Retinal pigment epithelial cell (primary cell): ENCODE data around the gene FRMD8.

ENCODE experiments used
- DNase-seq: peaks from one replicate; pipeline ENCODE4 v3.0.0-alpha.2; 2010; ENCODE audit warnings: low read depth
- H3K4me3 ChIP-seq: 2 replicates; pipeline ENCODE4 v1.5.1; 2011; ENCODE audit warnings: mild to moderate bottlenecking, low read length, control low read depth, moderate library complexity
- TF ChIP-seq, protein P1 (sequence below): conservative IDR thresholded peaks from 2 replicates; pipeline ENCODE4 v1.5.1; 2011; ENCODE audit warnings: low read depth, low read length, control low read depth, inconsistent platforms

The FRMD8 gene

DNA sequence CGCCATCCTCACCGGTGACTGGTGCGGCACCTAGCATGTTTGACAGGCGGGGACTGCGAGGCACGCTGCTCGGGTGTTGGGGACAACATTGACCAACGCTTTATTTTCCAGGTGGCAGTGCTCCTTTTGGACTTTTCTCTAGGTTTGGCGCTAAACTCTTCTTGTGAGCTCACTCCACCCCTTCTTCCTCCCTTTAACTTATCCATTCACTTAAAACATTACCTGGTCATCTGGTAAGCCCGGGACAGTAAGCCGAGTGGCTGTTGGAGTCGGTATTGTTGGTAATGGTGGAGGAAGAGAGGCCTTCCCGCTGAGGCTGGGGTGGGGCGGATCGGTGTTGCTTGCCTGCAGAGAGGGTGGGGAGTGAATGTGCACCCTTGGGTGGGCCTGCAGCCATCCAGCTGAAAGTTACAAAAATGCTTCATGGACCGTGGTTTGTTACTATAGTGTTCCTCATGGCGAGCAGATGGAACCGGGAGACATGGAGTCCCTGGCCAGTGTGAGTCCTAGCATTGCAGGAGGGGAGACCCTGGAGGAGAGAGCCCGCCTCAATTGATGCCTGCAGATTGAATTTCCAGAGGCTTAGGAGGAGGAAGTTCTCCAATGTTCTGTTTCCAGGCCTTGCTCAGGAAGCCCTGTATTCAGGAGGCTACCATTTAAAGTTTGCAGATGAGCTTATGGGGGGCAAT lies 37.2 kb downstream of the FRMD8 start:
- DNase-seq = no peak
- H3K4me3 ChIP-seq = peak overlapping the region; percentile 88
- TF ChIP-seq, protein P1, sequence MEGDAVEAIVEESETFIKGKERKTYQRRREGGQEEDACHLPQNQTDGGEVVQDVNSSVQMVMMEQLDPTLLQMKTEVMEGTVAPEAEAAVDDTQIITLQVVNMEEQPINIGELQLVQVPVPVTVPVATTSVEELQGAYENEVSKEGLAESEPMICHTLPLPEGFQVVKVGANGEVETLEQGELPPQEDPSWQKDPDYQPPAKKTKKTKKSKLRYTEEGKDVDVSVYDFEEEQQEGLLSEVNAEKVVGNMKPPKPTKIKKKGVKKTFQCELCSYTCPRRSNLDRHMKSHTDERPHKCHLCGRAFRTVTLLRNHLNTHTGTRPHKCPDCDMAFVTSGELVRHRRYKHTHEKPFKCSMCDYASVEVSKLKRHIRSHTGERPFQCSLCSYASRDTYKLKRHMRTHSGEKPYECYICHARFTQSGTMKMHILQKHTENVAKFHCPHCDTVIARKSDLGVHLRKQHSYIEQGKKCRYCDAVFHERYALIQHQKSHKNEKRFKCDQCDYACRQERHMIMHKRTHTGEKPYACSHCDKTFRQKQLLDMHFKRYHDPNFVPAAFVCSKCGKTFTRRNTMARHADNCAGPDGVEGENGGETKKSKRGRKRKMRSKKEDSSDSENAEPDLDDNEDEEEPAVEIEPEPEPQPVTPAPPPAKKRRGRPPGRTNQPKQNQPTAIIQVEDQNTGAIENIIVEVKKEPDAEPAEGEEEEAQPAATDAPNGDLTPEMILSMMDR = no peak

DNA sequence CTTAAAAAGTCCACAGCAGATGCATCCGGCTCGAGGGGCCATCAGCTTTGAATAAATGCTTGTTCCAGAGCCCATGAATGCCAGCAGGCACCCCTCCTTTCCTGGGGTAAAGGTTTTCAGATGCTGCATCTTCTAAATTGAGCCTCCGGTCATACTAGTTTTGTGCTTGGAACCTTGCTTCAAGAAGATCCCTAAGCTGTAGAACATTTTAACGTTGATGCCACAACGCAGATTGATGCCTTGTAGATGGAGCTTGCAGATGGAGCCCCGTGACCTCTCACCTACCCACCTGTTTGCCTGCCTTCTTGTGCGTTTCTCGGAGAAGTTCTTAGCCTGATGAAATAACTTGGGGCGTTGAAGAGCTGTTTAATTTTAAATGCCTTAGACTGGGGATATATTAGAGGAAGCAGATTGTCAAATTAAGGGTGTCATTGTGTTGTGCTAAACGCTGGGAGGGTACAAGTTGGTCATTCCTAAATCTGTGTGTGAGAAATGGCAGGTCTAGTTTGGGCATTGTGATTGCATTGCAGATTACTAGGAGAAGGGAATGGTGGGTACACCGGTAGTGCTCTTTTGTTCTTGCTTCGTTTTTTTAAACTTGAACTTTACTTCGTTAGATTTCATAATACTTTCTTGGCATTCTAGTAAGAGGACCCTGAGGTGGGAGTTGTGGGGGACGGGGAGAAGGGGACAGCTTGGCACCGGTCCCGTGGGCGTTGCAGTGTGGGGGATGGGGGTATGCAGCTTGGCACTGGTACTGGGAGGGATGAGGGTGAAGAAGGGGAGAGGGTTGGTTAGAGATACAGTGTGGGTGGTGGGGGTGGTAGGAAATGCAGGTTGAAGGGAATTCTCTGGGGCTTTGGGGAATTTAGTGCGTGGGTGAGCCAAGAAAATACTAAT lies 38.0 kb downstream of the FRMD8 start:
- TF ChIP-seq, protein P1 = no peak
- peak overlapping the region; percentile 88 for H3K4me3 ChIP-seq
- no peak for DNase-seq

DNA sequence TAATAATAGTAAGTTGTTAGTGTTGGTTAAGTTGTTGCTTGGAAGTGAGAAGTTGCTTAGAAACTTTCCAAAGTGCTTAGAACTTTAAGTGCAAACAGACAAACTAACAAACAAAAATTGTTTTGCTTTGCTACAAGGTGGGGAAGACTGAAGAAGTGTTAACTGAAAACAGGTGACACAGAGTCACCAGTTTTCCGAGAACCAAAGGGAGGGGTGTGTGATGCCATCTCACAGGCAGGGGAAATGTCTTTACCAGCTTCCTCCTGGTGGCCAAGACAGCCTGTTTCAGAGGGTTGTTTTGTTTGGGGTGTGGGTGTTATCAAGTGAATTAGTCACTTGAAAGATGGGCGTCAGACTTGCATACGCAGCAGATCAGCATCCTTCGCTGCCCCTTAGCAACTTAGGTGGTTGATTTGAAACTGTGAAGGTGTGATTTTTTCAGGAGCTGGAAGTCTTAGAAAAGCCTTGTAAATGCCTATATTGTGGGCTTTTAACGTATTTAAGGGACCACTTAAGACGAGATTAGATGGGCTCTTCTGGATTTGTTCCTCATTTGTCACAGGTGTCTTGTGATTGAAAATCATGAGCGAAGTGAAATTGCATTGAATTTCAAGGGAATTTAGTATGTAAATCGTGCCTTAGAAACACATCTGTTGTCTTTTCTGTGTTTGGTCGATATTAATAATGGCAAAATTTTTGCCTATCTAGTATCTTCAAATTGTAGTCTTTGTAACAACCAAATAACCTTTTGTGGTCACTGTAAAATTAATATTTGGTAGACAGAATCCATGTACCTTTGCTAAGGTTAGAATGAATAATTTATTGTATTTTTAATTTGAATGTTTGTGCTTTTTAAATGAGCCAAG lies 38.9 kb downstream of the FRMD8 start:
- no peak for DNase-seq
- TF ChIP-seq, protein P1 = no peak
- H3K4me3 ChIP-seq = peak overlapping the region; percentile 88

DNA sequence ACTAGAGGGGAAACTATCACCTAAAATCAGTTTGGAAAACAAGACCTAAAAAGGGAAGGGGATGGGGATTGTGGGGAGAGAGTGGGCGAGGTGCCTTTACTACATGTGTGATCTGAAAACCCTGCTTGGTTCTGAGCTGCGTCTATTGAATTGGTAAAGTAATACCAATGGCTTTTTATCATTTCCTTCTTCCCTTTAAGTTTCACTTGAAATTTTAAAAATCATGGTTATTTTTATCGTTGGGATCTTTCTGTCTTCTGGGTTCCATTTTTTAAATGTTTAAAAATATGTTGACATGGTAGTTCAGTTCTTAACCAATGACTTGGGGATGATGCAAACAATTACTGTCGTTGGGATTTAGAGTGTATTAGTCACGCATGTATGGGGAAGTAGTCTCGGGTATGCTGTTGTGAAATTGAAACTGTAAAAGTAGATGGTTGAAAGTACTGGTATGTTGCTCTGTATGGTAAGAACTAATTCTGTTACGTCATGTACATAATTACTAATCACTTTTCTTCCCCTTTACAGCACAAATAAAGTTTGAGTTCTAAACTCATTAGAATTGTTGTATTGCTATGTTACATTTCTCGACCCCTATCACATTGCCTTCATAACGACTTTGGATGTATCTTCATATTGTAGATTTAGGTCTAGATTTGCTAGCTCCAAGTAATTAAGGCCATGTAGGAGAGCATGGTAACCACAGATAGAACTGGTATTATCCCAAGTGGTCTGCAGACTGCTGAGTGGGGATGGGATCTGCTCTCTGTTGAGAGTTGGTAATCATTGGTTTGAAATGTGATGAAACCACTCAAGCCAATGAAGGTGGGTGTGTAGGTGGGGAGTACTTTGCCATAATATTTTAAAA lies 39.8 kb downstream of the FRMD8 start:
- TF ChIP-seq, protein P1 = no peak
- H3K4me3 ChIP-seq = peak overlapping the region; percentile 88
- no peak for DNase-seq

DNA sequence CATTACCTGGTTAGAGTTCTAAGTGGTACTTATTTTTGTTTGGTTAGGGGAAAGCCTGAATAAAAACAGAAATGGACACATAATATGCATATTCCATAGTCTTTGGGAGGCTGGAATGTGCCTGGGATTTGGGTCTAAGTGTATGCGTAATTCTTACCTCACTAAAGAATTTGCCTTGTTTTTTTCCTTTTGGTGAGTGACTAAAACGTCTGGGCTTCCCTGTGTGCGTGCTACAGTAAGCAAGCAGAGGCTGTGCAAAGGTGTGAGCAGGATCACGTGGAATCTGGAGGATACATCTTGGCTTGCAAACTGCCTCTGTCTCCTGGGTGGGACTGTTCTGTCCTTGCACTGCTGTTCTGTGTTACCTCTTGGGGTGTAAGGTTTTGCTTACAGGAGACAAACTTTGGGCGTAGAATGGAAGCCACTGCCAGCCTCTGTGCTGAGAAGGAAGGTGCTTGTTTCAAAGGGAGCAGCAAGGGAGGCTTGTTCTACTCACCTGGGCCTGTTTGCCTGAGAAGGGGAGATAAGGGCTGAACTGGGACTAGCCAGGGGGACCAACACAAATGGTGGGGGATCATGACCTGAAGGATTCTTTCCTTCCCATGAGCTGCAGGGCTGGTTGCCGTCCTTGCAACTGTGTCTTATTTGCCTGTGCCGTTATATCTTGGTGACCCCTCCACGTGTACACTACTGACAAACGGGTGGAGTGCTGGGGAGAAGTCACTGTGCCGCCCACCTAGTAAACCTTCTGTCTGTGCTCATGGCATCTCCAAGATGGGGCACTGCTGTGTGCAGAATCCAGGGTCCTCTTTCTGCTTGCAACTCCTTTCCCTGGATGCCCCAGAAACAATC lies 40.6 kb downstream of the FRMD8 start:
- TF ChIP-seq, protein P1 = no peak
- H3K4me3 ChIP-seq = peak overlapping the region; percentile 88
- no peak for DNase-seq
